ENCODE data around the gene ACAP3.

The ACAP3 gene

DNA sequence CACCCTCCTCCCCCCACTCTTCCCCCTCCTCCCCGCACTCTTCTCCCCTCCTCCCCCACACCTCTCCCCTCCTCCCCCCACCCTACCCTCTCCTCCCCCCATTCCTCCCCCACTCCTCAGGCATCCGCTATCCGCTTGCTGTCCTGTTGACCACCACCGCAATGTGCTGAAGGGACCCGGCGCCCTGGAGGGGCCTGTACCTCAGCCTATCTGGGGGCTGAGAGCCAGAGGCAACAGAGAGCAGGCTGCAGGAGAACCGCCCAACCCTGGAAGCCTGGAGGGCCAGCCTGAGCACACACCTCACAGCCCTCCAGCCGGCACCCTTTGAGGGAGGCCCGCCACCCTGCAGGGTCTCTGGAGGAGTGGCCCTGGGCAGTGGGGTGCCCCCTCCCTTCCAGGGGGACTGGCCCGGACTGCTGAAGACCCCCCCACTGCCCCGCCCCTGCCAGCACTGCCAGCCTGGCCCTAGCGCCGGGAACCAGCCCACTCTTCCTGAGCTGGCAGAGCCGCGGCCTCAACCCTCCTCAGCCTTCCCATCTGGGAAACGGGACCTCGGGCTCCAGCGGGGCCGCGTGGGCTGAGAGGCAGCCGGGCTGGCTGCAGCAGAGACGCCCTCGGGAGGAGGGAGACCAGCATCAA is 62.4 kb downstream of the ACAP3 start:
- no peaks in the 10 kb centered on the region for H3K27me3 ChIP-seq (ENCODE audit: low read depth, low read length)
- no peak overlapping the region for H3K4me3 ChIP-seq (ENCODE audit: low read length)
- H3K9me3 ChIP-seq (ENCODE audit: insufficient read depth, low read length): no peaks in the 10 kb centered on the region
- no peak overlapping the region for H3K27ac ChIP-seq (ENCODE audit: low read length)
- no peaks in the 10 kb centered on the region for H3K79me2 ChIP-seq (ENCODE audit: low read length)
- H2AFZ ChIP-seq (ENCODE audit: low read depth, low read length): no peak overlapping the region
- H3K36me3 ChIP-seq (replicated peaks; ENCODE audit: low read depth, low read length): no peaks in the 10 kb centered on the region
- no peaks in the 10 kb centered on the region for H4K20me1 ChIP-seq (ENCODE audit: insufficient read depth, low read length)
- no peak overlapping the region for H3K4me2 ChIP-seq (ENCODE audit: low read length)
- TF ChIP-seq EZH2phosphoT487 (IDR thresholded peaks at IDR 0.05; ENCODE audit: low read depth): no peak
- TF ChIP-seq, protein P1, sequence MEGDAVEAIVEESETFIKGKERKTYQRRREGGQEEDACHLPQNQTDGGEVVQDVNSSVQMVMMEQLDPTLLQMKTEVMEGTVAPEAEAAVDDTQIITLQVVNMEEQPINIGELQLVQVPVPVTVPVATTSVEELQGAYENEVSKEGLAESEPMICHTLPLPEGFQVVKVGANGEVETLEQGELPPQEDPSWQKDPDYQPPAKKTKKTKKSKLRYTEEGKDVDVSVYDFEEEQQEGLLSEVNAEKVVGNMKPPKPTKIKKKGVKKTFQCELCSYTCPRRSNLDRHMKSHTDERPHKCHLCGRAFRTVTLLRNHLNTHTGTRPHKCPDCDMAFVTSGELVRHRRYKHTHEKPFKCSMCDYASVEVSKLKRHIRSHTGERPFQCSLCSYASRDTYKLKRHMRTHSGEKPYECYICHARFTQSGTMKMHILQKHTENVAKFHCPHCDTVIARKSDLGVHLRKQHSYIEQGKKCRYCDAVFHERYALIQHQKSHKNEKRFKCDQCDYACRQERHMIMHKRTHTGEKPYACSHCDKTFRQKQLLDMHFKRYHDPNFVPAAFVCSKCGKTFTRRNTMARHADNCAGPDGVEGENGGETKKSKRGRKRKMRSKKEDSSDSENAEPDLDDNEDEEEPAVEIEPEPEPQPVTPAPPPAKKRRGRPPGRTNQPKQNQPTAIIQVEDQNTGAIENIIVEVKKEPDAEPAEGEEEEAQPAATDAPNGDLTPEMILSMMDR (IDR thresholded peaks at IDR 0.05; ENCODE audit: low read depth, low read length): no peak
- no peak overlapping the region for H3K9ac ChIP-seq (ENCODE audit: low read length)
- peaks cover 7% of the 10 kb centered on the region for H3K4me1 ChIP-seq (ENCODE audit: low read length)

DNA sequence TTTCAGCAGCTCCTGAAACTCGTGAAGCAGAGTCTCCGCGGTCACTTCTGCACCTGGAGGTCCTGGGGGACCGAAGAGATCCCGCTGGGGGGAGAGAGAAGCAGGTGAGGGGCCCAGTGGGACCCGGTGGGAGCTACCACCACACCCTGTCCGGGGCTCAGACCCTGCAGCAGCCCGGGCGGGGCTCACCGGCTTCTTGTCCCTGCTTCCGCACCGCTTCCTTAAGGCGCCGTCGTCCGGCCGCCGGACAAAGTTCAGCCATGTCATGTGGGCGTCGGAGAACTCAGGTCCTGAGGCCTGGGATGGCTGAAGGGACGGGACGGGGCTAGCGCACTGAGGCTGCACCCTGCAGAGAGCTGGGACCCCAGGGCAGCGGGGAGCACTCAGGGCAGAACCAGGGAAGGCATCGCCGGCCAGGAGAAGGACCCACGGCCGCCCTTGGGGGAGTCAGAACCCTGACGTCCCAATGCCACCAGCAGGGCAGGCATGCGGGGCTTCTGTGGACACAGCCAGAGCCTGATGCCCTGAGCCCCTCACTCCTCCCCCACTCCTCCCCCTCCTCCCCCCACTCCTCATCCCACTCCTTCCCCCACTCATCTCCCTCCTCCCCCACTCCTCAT is 63.4 kb downstream of the ACAP3 start:
- Histone ChIP-seq H3K4me3 (ENCODE audit: low read length) (no peak overlapping the region), H3K4me2 (ENCODE audit: low read length) (no peak overlapping the region), H2AFZ (ENCODE audit: low read depth, low read length) (no peak overlapping the region), H3K4me1 (ENCODE audit: low read length) (no peaks in the 10 kb centered on the region), H4K20me1 (ENCODE audit: insufficient read depth, low read length) (no peaks in the 10 kb centered on the region), H3K79me2 (ENCODE audit: low read length) (no peaks in the 10 kb centered on the region), H3K27ac (ENCODE audit: low read length) (no peak overlapping the region), H3K36me3 (replicated peaks; ENCODE audit: low read depth, low read length) (no peaks in the 10 kb centered on the region), H3K9me3 (ENCODE audit: insufficient read depth, low read length) (no peaks in the 10 kb centered on the region), H3K9ac (ENCODE audit: low read length) (no peak overlapping the region), H3K27me3 (ENCODE audit: low read depth, low read length) (0 out of 2 replicates have a peak, but pooled peaks cover 3% of the 10 kb centered on the region)
- TF ChIP-seq, protein P1 (IDR thresholded peaks at IDR 0.05; ENCODE audit: low read depth, low read length): no peak
- no peak for TF ChIP-seq EZH2phosphoT487 (IDR thresholded peaks at IDR 0.05; ENCODE audit: low read depth)

DNA sequence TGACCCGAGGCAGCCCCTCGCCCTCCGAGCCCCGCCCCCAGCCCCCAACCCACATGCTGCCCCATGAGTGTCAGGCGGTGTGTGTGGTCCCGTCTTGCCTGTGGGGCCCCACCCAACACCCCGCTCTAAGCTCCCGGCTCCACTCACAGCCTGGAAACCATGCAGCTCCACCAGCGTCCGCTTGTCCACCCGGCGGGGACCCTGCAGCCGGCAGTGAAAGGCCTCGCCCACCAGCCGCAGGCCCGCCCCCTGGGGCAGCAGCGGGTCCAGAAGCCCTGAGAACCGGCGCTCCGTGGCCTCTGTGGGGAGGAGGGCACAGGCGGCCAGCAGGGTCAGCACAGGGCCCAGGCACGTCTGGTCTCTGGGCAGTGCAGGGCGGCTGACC is 63.9 kb downstream of the ACAP3 start:
- Histone ChIP-seq H3K27ac (ENCODE audit: low read length) (no peak overlapping the region), H3K79me2 (ENCODE audit: low read length) (no peaks in the 10 kb centered on the region), H3K9ac (ENCODE audit: low read length) (no peak overlapping the region), H3K9me3 (ENCODE audit: insufficient read depth, low read length) (no peaks in the 10 kb centered on the region), H3K4me1 (ENCODE audit: low read length) (no peaks in the 10 kb centered on the region), H3K4me3 (ENCODE audit: low read length) (no peak overlapping the region), H2AFZ (ENCODE audit: low read depth, low read length) (no peak overlapping the region), H3K4me2 (ENCODE audit: low read length) (no peak overlapping the region), H4K20me1 (ENCODE audit: insufficient read depth, low read length) (no peaks in the 10 kb centered on the region), H3K36me3 (replicated peaks; ENCODE audit: low read depth, low read length) (no peaks in the 10 kb centered on the region), H3K27me3 (ENCODE audit: low read depth, low read length) (0 out of 2 replicates have a peak, but pooled peaks cover 3% of the 10 kb centered on the region)
- TF ChIP-seq, protein P1 (IDR thresholded peaks at IDR 0.05; ENCODE audit: low read depth, low read length): no peak
- no peak for TF ChIP-seq EZH2phosphoT487 (IDR thresholded peaks at IDR 0.05; ENCODE audit: low read depth)

DNA sequence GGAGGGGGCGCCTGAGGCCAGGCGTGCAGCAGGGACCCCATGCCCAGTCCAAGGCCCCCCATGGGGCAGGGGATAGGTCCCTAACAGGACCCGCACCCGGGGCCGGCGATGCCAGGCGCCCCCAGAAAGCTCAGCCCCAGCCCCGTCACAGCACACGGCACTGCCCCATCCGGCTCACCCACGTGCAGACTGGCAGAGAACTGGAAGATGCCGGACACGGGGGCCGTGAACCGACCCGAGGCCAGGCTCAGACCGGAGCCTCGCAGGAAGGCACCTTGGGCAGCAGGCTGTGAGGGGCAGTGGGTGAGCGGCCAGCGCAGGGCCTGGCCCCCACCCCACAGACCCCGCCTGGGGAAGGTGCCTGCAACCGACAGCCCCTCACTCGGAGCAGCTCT is 64.5 kb downstream of the ACAP3 start:
- no peaks in the 10 kb centered on the region for H3K79me2 ChIP-seq (ENCODE audit: low read length)
- H3K27ac ChIP-seq (ENCODE audit: low read length): no peak overlapping the region
- no peak overlapping the region for H2AFZ ChIP-seq (ENCODE audit: low read depth, low read length)
- H3K9me3 ChIP-seq (ENCODE audit: insufficient read depth, low read length): no peaks in the 10 kb centered on the region
- no peak overlapping the region for H3K4me2 ChIP-seq (ENCODE audit: low read length)
- no peak overlapping the region for H3K9ac ChIP-seq (ENCODE audit: low read length)
- TF ChIP-seq EZH2phosphoT487 (IDR thresholded peaks at IDR 0.05; ENCODE audit: low read depth): no peak
- TF ChIP-seq, protein P1 (IDR thresholded peaks at IDR 0.05; ENCODE audit: low read depth, low read length): no peak
- H4K20me1 ChIP-seq (ENCODE audit: insufficient read depth, low read length): no peaks in the 10 kb centered on the region
- no peaks in the 10 kb centered on the region for H3K36me3 ChIP-seq (replicated peaks; ENCODE audit: low read depth, low read length)
- no peaks in the 10 kb centered on the region for H3K4me1 ChIP-seq (ENCODE audit: low read length)
- H3K27me3 ChIP-seq (ENCODE audit: low read depth, low read length): 0 out of 2 replicates have a peak, but pooled peaks cover 3% of the 10 kb centered on the region
- H3K4me3 ChIP-seq (ENCODE audit: low read length): no peak overlapping the region

Data from OCI-LY3 (cell line).